GM12878 (cell line): Measurements from ENCODE around the gene ZDHHC5. TPM values are rescaled to one million over a fixed set of nuclear protein-coding genes. Genes with fewer than 3 reads are reported as not detected.

ENCODE experiments used
- CEBPZ ChIP-seq: fragments of 150-350 bp; IDR thresholded peaks from 2 replicates; pipeline ENCODE4 v1.6.1; 2016; ENCODE audit warnings: low read depth, low read length
- CREB1 ChIP-seq: IDR thresholded peaks from 2 replicates; pipeline ENCODE4 v1.6.1; 2012; ENCODE audit warnings: low read depth, mild to moderate bottlenecking, inconsistent platforms
- HCFC1 ChIP-seq: fragments of 150-350 bp; IDR thresholded peaks from 2 replicates; pipeline ENCODE4 v1.6.1; 2014; ENCODE audit warnings: low read length
- IRF3 ChIP-seq: fragments of 450-650 bp; IDR thresholded peaks from 2 replicates; pipeline ENCODE4 v1.6.1; 2014; ENCODE audit warnings: mild to moderate bottlenecking
- RUNX3 ChIP-seq: IDR thresholded peaks from 2 replicates; pipeline ENCODE4 v1.6.1; 2012; ENCODE audit warnings: low read length, inconsistent platforms
- TARDBP ChIP-seq: IDR thresholded peaks from 2 replicates; pipeline ENCODE4 v1.6.1; 2016; ENCODE audit warnings: borderline replicate concordance
- polyA plus RNA-seq, 11 experiments: library from polyadenylated mRNA; depleted of rRNA in 4 of 11; unstranded in 6 of 11; stranded (reverse) in 5 of 11; fragments of >200 nt; fragmentation: Nextera tagmentation in 4 of 11; fragmentation: Illumina TruSeq in 1 of 11; extraction: Ambion mirVana in 4 of 11; extraction: Trizol in 1 of 11; gene quantifications; 1 replicate in 1 of 11; 2 replicates in 10 of 11; pipeline versions ENCODE4 v1.2.1 to v1.2.3, GENCODE V29; 2011 to 2016; ENCODE audit warnings: inconsistent platforms in 2 of 11, missing spikeins in 2 of 11, low read depth in 1 of 11
- total RNA-seq, 4 experiments: library from RNA; depleted of rRNA in 3 of 4; stranded (reverse); fragments of >200 nt in 3 of 4; fragmentation: Illumina TruSeq in 1 of 4; extraction: Trizol in 1 of 4; gene quantifications; 2 replicates each; pipeline versions ENCODE4 v1.2.1 to v1.2.3, GENCODE V29; 2013 to 2021
- TF ChIP-seq, protein P1 (sequence below): IDR thresholded peaks from 2 replicates; pipeline ENCODE4 v1.6.1; 2011; ENCODE audit warnings: low read depth, low read length, improper control_type of control experiment, borderline replicate concordance
- TF ChIP-seq, protein P2 (sequence below): IDR thresholded peaks from 2 replicates; pipeline ENCODE4 v1.6.1; 2012; ENCODE audit warnings: low read depth, low read length, improper control_type of control experiment
- TF ChIP-seq, protein P3 (sequence below): fragments of 450-650 bp; IDR thresholded peaks from 2 replicates; pipeline ENCODE4 v1.6.1; 2016; ENCODE audit warnings: mild to moderate bottlenecking

ZDHHC5 gene
- total and polyA plus RNA-seq, 10 of the 15 experiments (the other 5 are each of a cell fraction or from before 2014, with no cell fraction given), result 3.9 to 61.3 (median 37.6) TPM

DNA sequence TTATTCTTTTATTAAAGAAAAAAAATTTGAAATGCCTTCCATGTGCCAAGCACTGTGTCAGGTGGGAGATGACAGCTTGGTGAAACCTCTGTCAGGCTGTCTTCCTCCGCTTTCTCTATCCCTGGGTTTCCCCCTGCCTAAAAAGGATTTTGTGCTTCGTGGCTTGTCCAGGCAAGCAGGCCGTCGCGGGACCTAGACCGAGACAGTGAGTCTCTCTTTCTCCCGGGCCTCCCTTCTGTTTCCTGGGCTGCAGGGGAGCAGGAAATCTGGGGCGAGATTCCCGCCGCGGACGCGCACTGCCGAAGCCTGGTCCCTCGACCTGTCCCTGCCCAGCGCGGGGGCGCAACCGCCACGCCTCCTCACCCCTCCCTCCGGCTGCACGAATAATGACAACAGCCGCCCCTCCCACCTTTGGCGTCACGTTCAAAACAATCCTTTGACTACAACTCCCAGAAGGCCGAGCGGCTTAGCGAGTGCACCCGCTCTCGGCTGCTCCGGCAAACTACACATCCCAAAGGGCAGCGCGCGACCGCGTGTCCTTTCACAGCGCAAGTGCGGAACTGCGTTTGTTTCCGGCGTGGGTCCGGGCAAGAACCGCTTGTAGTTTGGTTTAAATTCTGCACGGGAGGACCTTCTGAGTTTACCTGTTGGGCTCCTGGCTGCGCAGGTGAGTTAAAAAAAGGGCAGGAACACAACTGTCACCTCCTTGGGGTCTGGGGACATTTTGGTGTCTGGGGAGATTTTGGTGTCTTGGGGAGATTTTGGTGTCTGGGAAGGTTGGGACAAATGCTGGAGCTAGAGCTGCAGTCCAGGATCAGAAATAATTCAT, 10.5 kb upstream of the ZDHHC5 start, which contains the start of gene CLP1 (continued):
- TF ChIP-seq, protein P1, sequence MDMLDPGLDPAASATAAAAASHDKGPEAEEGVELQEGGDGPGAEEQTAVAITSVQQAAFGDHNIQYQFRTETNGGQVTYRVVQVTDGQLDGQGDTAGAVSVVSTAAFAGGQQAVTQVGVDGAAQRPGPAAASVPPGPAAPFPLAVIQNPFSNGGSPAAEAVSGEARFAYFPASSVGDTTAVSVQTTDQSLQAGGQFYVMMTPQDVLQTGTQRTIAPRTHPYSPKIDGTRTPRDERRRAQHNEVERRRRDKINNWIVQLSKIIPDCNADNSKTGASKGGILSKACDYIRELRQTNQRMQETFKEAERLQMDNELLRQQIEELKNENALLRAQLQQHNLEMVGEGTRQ, result peak; percentile 41; the same call in 1 of the 2 replicates
- TF ChIP-seq CREB1 (peak; percentile 93), IRF3 (0 out of 2 replicates have a peak, but pooled peaks have one; percentile 24), TARDBP (peak; percentile 84; the same call in 1 of the 2 replicates), HCFC1 (peak; percentile 99), RUNX3 (peak; percentile 67; the same call in 1 of the 2 replicates), CEBPZ (no peak)
- TF ChIP-seq, protein P2, sequence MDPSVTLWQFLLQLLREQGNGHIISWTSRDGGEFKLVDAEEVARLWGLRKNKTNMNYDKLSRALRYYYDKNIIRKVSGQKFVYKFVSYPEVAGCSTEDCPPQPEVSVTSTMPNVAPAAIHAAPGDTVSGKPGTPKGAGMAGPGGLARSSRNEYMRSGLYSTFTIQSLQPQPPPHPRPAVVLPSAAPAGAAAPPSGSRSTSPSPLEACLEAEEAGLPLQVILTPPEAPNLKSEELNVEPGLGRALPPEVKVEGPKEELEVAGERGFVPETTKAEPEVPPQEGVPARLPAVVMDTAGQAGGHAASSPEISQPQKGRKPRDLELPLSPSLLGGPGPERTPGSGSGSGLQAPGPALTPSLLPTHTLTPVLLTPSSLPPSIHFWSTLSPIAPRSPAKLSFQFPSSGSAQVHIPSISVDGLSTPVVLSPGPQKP, result peak; percentile 89
- TF ChIP-seq, protein P3, sequence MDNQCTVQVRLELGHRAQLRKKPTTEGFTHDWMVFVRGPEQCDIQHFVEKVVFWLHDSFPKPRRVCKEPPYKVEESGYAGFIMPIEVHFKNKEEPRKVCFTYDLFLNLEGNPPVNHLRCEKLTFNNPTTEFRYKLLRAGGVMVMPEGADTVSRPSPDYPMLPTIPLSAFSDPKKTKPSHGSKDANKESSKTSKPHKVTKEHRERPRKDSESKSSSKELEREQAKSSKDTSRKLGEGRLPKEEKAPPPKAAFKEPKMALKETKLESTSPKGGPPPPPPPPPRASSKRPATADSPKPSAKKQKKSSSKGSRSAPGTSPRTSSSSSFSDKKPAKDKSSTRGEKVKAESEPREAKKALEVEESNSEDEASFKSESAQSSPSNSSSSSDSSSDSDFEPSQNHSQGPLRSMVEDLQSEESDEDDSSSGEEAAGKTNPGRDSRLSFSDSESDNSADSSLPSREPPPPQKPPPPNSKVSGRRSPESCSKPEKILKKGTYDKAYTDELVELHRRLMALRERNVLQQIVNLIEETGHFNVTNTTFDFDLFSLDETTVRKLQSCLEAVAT, result no peak
